Measurements from ENCODE around the gene GLB1L3. TPM values are rescaled to one million over a fixed set of nuclear protein-coding genes. Genes with fewer than 3 reads are reported as not detected.
A peak's percentile ranks its signal among the peaks of the same experiment; 100 is the strongest.

The GLB1L3 gene
- total RNA-seq, 1 donor from 2014 or later, result not detected

GRCh38 chr11:134238956-134239355, 37.2 kb upstream of the GLB1L3 start:
- peaks cover 19% of the 10 kb centered on the region for H3K4me1 ChIP-seq
- intact Hi-C loops (cut with micrococcal nuclease), result no loop called here
- no peak for TF ChIP-seq CTCF (IDR thresholded peaks at IDR 0.05; ENCODE audit: borderline replicate concordance)
- no peak overlapping the region for H3K4me3 ChIP-seq
- DNase-seq, result no peak
- no peaks in the 10 kb centered on the region for H3K27me3 ChIP-seq (ENCODE audit: low read depth)
- H3K36me3 ChIP-seq, result peaks cover 79% of the 10 kb centered on the region
- H3K27ac ChIP-seq (replicated peaks), result no peak overlapping the region
- no peaks in the 10 kb centered on the region for H3K9me3 ChIP-seq (replicated peaks)

- Histone ChIP-seq H3K36me3 (peaks cover 85% of the 10 kb centered on the region), H3K9me3 (replicated peaks) (no peaks in the 10 kb centered on the region), H3K4me1 (peaks cover 3% of the 10 kb centered on the region)
Observed at GRCh38 chr11:134240592-134240991, 35.6 kb upstream of the GLB1L3 start.

GRCh38 chr11:134242376-134242775, 33.8 kb upstream of the GLB1L3 start:
- no peak overlapping the region for H3K4me3 ChIP-seq
- H3K27ac ChIP-seq (replicated peaks), result no peak overlapping the region
- H3K4me1 ChIP-seq, result no peaks in the 10 kb centered on the region
- intact Hi-C loops (cut with micrococcal nuclease), result no loop called here
- no peak for DNase-seq
- H3K36me3 ChIP-seq, result peaks cover 94% of the 10 kb centered on the region
- H3K9me3 ChIP-seq (replicated peaks), result no peaks in the 10 kb centered on the region
- no peak for TF ChIP-seq CTCF (IDR thresholded peaks at IDR 0.05; ENCODE audit: borderline replicate concordance)
- H3K27me3 ChIP-seq (ENCODE audit: low read depth), result no peaks in the 10 kb centered on the region

More at GRCh38 chr11:134240592-134240991, 35.6 kb upstream of the GLB1L3 start:
- intact Hi-C loops (cut with micrococcal nuclease), result no loop called here
- Histone ChIP-seq H3K4me3 (no peak overlapping the region), H3K27me3 (ENCODE audit: low read depth) (no peaks in the 10 kb centered on the region), H3K27ac (replicated peaks) (no peak overlapping the region)
- DNase-seq, result no peak
- TF ChIP-seq CTCF (IDR thresholded peaks at IDR 0.05; ENCODE audit: borderline replicate concordance), result no peak

GRCh38 chr11:134243913-134244312, 32.3 kb upstream of the GLB1L3 start:
- no peak for DNase-seq
- intact Hi-C loops (cut with micrococcal nuclease), result no loop called here
- Histone ChIP-seq H3K27me3 (ENCODE audit: low read depth) (no peaks in the 10 kb centered on the region), H3K27ac (replicated peaks) (no peak overlapping the region), H3K36me3 (peaks cover 98% of the 10 kb centered on the region), H3K4me3 (no peak overlapping the region), H3K9me3 (replicated peaks) (no peaks in the 10 kb centered on the region), H3K4me1 (no peaks in the 10 kb centered on the region)
- no peak for TF ChIP-seq CTCF (IDR thresholded peaks at IDR 0.05; ENCODE audit: borderline replicate concordance)

- no peak for DNase-seq
- TF ChIP-seq CTCF (IDR thresholded peaks at IDR 0.05; ENCODE audit: borderline replicate concordance), result peak; percentile 43
- no peak overlapping the region for H3K4me3 ChIP-seq
- peaks cover 98% of the 10 kb centered on the region for H3K36me3 ChIP-seq
- no peak overlapping the region for H3K27ac ChIP-seq (replicated peaks)
- intact Hi-C loops (cut with micrococcal nuclease), result no loop called here
- no peaks in the 10 kb centered on the region for H3K9me3 ChIP-seq (replicated peaks)
- H3K4me1 ChIP-seq, result no peaks in the 10 kb centered on the region
- H3K27me3 ChIP-seq (ENCODE audit: low read depth), result no peaks in the 10 kb centered on the region
Observed at GRCh38 chr11:134244593-134244992, 31.6 kb upstream of the GLB1L3 start.

GRCh38 chr11:134245434-134245833, 30.7 kb upstream of the GLB1L3 start:
- peaks cover 98% of the 10 kb centered on the region for H3K36me3 ChIP-seq

More at GRCh38 chr11:134245434-134245833, 30.7 kb upstream of the GLB1L3 start:
- no peaks in the 10 kb centered on the region for H3K27me3 ChIP-seq (ENCODE audit: low read depth)
- intact Hi-C loops (cut with micrococcal nuclease), result no loop called here
- no peaks in the 10 kb centered on the region for H3K9me3 ChIP-seq (replicated peaks)
- H3K4me3 ChIP-seq, result no peak overlapping the region
- H3K4me1 ChIP-seq, result no peaks in the 10 kb centered on the region
- no peak overlapping the region for H3K27ac ChIP-seq (replicated peaks)
- TF ChIP-seq CTCF (IDR thresholded peaks at IDR 0.05; ENCODE audit: borderline replicate concordance), result no peak
- no peak for DNase-seq

Data from left ventricle myocardium inferior (tissue), 1 donor.